Measurements from ENCODE around the gene MS4A6E. TPM values are rescaled to one million over a fixed set of nuclear protein-coding genes. Genes with fewer than 3 reads are reported as not detected.

The MS4A6E gene
- total RNA-seq, 2 donors from 2014 or later, result not detected

- ATAC-seq, result no peak
- Mint-ChIP-seq H3K9me3 (peaks cover 22 to 26% of the 10 kb centered on the region in 2 donors), H3K27ac (no peak overlapping the region), H3K36me3 (peaks cover 8 to 28% of the 10 kb centered on the region in 2 donors)
- DNase-seq (ENCODE audit: low spot score in 2 of 2), result no peak
Observed at GRCh38 chr11:60318726-60319125, 8.3 kb upstream of the MS4A6E start.

GRCh38 chr11:60321051-60321450 is 6.0 kb upstream of the MS4A6E start:
- no peak overlapping the region for H3K27ac Mint-ChIP-seq
- H3K36me3 Mint-ChIP-seq, result peaks cover 10 to 28% of the 10 kb centered on the region in 2 donors
- H3K9me3 Mint-ChIP-seq, result peaks cover 25 to 26% of the 10 kb centered on the region in 2 donors
- DNase-seq (ENCODE audit: low spot score in 2 of 2) (no peak), ATAC-seq (no peak)

GRCh38 chr11:60328460-60328859 is 1.4 kb downstream of the MS4A6E start:
- Mint-ChIP-seq H3K27ac (no peak overlapping the region), H3K9me3 (peaks cover 2 to 3% of the 10 kb centered on the region in 2 donors), H3K36me3 (peaks cover 0 to 6% of the 10 kb centered on the region in 2 donors)
- DNase-seq (ENCODE audit: low spot score in 2 of 2) (no peak), ATAC-seq (no peak)

DNA sequence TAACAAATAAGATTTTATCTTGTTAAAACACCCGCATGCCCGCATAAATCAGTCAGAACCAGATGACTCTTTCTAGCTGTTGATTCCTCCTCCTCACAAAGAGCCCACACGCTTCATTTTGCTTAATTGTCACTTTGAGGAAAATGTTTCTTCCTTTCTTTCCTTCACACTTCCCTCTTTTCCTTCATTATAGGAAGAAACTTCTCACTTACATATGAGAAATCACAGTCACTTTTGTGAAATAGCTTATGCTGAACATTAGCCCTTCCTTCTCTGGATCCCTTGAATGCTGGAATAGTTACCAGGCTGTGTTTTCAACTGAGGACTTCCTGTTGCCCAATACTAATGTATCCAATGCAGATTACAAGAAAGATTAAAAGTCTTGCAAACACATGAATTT is 5.8 kb downstream of the MS4A6E start:
- ATAC-seq (no peak), DNase-seq (ENCODE audit: low spot score in 2 of 2) (no peak)
- H3K9me3 Mint-ChIP-seq, result no peaks in the 10 kb centered on the region
- H3K36me3 Mint-ChIP-seq, result no peaks in the 10 kb centered on the region
- no peak overlapping the region for H3K27ac Mint-ChIP-seq

- ATAC-seq (peak; percentile 45 to 73), DNase-seq (ENCODE audit: low spot score in 2 of 2) (peak in 1 of 2 donors; percentile 79)
- no peaks in the 10 kb centered on the region for H3K36me3 Mint-ChIP-seq
- H3K9me3 Mint-ChIP-seq, result no peaks in the 10 kb centered on the region
- H3K27ac Mint-ChIP-seq, result no peak overlapping the region
Observed at GRCh38 chr11:60334005-60334620, 7.1 kb downstream of the MS4A6E start.

GRCh38 chr11:60336767-60337391 is 9.8 kb downstream of the MS4A6E start:
- DNase-seq (ENCODE audit: low spot score in 2 of 2) (no peak), ATAC-seq (no peak)
- no peaks in the 10 kb centered on the region for H3K9me3 Mint-ChIP-seq
- H3K36me3 Mint-ChIP-seq, result no peaks in the 10 kb centered on the region
- no peak overlapping the region for H3K27ac Mint-ChIP-seq

- Mint-ChIP-seq H3K36me3 (no peaks in the 10 kb centered on the region), H3K27ac (no peak overlapping the region), H3K9me3 (no peaks in the 10 kb centered on the region)
- ATAC-seq (no peak), DNase-seq (ENCODE audit: low spot score in 2 of 2) (no peak)
Observed at GRCh38 chr11:60338053-60338452, 11.0 kb downstream of the MS4A6E start.

GRCh38 chr11:60339356-60339755 is 12.3 kb downstream of the MS4A6E start:
- Mint-ChIP-seq H3K36me3 (no peaks in the 10 kb centered on the region), H3K9me3 (no peaks in the 10 kb centered on the region), H3K27ac (no peak overlapping the region)
- ATAC-seq (no peak), DNase-seq (ENCODE audit: low spot score in 2 of 2) (no peak)

GRCh38 chr11:60343094-60343704 is 16.1 kb downstream of the MS4A6E start:
- ATAC-seq (no peak), DNase-seq (ENCODE audit: low spot score in 2 of 2) (peak in 1 of 2 donors; percentile 8)
- H3K36me3 Mint-ChIP-seq, result no peaks in the 10 kb centered on the region
- no peaks in the 10 kb centered on the region for H3K9me3 Mint-ChIP-seq
- H3K27ac Mint-ChIP-seq, result no peak overlapping the region

DNA sequence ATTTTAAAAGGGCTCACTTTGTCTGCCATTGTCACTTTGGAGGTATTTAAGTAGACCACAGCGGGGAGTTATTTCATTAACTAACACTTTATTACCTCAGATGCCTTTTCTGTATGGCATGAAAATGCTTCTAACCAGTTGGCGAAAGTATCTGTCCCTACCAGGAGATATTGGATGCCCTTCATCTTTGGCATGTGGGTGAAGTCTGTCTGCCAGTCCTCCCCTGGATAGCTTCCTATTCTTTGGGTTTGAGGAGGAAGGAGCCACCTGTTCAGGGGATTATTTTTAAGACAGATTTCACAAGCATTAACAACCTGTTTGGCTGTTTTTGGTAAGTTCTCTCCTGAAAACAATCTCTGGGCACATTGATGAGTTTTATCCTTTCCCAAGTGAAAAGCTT is 17.1 kb downstream of the MS4A6E start:
- Mint-ChIP-seq H3K36me3 (no peaks in the 10 kb centered on the region), H3K9me3 (no peaks in the 10 kb centered on the region), H3K27ac (no peak overlapping the region)
- no peak for ATAC-seq
- DNase-seq (ENCODE audit: low spot score in 2 of 2), result no peak

DNA sequence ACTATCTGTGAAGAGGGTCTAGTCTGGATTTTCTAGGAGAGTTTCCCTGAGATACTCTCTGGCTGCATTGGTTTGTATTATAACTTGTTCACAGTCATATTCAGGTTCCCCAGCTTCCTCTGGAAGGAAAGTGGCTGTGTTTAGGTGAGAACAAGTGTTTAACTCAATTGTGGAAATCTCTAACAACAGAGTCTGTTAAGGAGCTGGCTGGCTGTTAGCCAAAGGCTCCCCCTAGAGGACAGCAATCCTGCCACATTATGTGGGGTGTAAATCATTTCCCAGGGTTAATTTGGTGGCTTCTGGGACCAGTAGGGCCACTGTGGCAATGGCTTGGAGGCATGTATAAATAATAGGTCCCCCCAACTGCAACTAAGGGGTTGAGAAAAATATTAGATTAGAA is 18.4 kb downstream of the MS4A6E start:
- no peak overlapping the region for H3K27ac Mint-ChIP-seq
- no peaks in the 10 kb centered on the region for H3K9me3 Mint-ChIP-seq
- DNase-seq (ENCODE audit: low spot score in 2 of 2) (peak in 1 of 2 donors; percentile 22), ATAC-seq (no peak)
- no peaks in the 10 kb centered on the region for H3K36me3 Mint-ChIP-seq

- H3K9me3 Mint-ChIP-seq, result no peaks in the 10 kb centered on the region
- no peaks in the 10 kb centered on the region for H3K36me3 Mint-ChIP-seq
- no peak overlapping the region for H3K27ac Mint-ChIP-seq
- ATAC-seq (no peak), DNase-seq (ENCODE audit: low spot score in 2 of 2) (no peak)
Observed at GRCh38 chr11:60347084-60347797, 20.2 kb downstream of the MS4A6E start.

DNA sequence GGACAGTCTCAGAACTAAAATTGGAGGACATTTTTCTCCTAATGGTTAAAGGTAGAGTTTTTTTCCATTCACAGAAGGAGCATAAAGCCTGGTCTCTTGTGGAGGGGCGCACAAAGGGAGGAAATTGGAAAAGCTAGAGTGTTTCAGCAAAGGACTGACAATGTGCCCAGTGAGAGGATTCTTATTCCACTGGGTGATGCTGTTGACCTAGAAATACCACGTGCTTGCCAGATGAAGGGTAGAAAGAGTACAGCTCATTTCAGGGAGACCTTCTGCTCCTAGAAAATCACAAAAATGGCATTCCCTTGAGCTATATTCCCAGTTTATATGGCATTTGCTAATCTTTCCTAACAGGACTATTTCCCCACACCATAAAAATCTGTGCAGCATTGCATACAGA is 21.1 kb downstream of the MS4A6E start:
- no peak for ATAC-seq
- H3K9me3 Mint-ChIP-seq, result no peaks in the 10 kb centered on the region
- H3K27ac Mint-ChIP-seq, result no peak overlapping the region
- no peak for DNase-seq (ENCODE audit: low spot score in 2 of 2)
- no peaks in the 10 kb centered on the region for H3K36me3 Mint-ChIP-seq

GRCh38 chr11:60349990-60350389 is 22.9 kb downstream of the MS4A6E start:
- Mint-ChIP-seq H3K36me3 (no peaks in the 10 kb centered on the region), H3K9me3 (peaks cover 0 to 5% of the 10 kb centered on the region in 2 donors), H3K27ac (no peak overlapping the region)
- DNase-seq (ENCODE audit: low spot score in 2 of 2) (no peak), ATAC-seq (no peak)

DNA sequence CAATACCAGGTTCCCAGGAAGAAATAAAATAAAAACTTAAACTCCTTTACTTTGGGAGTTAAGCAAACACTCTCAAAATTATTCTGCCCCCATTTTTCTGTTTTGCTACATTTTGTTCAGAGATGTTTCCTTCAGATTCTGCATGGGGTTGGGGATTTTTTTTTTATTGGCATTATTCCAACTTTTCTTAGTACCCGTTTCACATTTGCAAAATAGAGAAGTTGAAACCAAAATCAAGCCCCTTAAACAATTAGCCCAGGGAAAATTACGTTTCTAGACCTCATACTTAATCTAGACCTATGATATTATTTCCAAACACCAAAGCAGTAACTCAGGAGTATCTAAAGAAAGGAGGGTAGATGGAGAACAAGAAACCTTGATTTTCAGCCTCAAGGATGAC is 30.7 kb downstream of the MS4A6E start:
- no peak for ATAC-seq
- no peak overlapping the region for H3K27ac Mint-ChIP-seq
- H3K36me3 Mint-ChIP-seq, result peaks cover 0 to 10% of the 10 kb centered on the region in 2 donors
- peaks cover 0 to 5% of the 10 kb centered on the region in 2 donors for H3K9me3 Mint-ChIP-seq
- no peak for DNase-seq (ENCODE audit: low spot score in 2 of 2)

DNA sequence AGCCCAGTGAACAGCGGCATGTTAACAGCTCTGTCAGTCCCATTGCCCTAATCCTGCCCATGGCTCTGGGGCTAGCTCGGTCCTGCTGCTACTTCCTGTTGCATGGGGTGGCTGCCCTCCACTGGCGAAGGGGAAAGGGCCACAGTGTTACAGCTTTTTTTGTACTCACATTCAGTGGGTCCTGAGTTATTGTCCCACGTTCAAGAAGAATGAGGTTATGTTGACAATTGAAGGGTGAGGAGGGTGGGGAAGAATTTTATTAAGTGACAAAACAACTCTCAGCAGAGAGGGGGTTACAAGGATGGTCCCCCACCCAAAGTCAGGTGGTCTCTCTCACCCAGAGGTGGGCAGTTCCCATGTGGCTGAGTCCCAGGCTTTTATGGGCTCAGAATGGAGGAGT is 33.6 kb downstream of the MS4A6E start:
- H3K36me3 Mint-ChIP-seq, result peaks cover 0 to 10% of the 10 kb centered on the region in 2 donors
- DNase-seq (ENCODE audit: low spot score in 2 of 2) (no peak), ATAC-seq (no peak)
- no peaks in the 10 kb centered on the region for H3K9me3 Mint-ChIP-seq
- no peak overlapping the region for H3K27ac Mint-ChIP-seq

- no peak for DNase-seq (ENCODE audit: low spot score in 2 of 2)
- H3K27ac Mint-ChIP-seq, result no peak overlapping the region
- ATAC-seq, result no peak
- H3K9me3 Mint-ChIP-seq, result no peaks in the 10 kb centered on the region
- peaks cover 0 to 10% of the 10 kb centered on the region in 2 donors for H3K36me3 Mint-ChIP-seq
Observed at GRCh38 chr11:60362241-60362640, 35.2 kb downstream of the MS4A6E start.

Measured in activated naive CD4-positive, alpha-beta T cell treated with anti-CD3 and anti-CD28 coated beads, Interleukin-2, amount 50 U/mL, for 72 hours (primary cell).